Mesothelial cell of epicardium (in vitro differentiated cells): ENCODE data around the gene B3GALT6. TPM values are rescaled to one million over a fixed set of nuclear protein-coding genes. Genes with fewer than 3 reads are reported as not detected.

ENCODE experiments used
- DNase-seq, 2 experiments: peaks; one replicate each; pipeline ENCODE4 v3.0.0; 2021; ENCODE audit warnings: low spot score in 2 of 2; ENCODE audit not compliant: unreplicated experiment in 2 of 2
- H3K27ac Mint-ChIP-seq: 2 replicates; pipeline ENCODE4 v1.8.0; 2021; ENCODE audit warnings: mixed read lengths
- H3K27me3 Mint-ChIP-seq: 2 replicates; pipeline ENCODE4 v1.8.0; 2021; ENCODE audit warnings: low read depth, mixed read lengths
- H3K36me3 Mint-ChIP-seq: 2 replicates; pipeline ENCODE4 v1.8.0; 2021; ENCODE audit warnings: mixed read lengths
- H3K4me1 Mint-ChIP-seq: 2 replicates; pipeline ENCODE4 v1.8.0; 2021; ENCODE audit warnings: mixed read lengths
- H3K4me3 Mint-ChIP-seq: 2 replicates; pipeline ENCODE4 v1.8.0; 2021; ENCODE audit warnings: mild to moderate bottlenecking, moderate library complexity, mixed read lengths
- H3K9me3 Mint-ChIP-seq: 2 replicates; pipeline ENCODE4 v1.8.0; 2021; ENCODE audit warnings: mixed read lengths
- CTCF ChIP-seq: fragments of 200-600 bp; sonication (generic); IDR thresholded peaks from one replicate; pipeline ENCODE4 v1.5.0; 2021; ENCODE audit warnings: antibody characterized with exemption; ENCODE audit not compliant: unreplicated experiment
- total RNA-seq: library from RNA; stranded (reverse); gene quantifications from 3 replicates; pipeline ENCODE4 v1.2.1, GENCODE V29; 2021

B3GALT6 gene
- total RNA-seq, 1 donor from 2014 or later, result 34.1 TPM

GRCh38 chr1:1242461-1243265 is 10.6 kb downstream of the B3GALT6 start:
- H3K9me3 Mint-ChIP-seq, result no peaks in the 10 kb centered on the region
- H3K36me3 Mint-ChIP-seq, result no peaks in the 10 kb centered on the region
- H3K27ac Mint-ChIP-seq, result no peak overlapping the region
- no peak for DNase-seq
- H3K4me1 Mint-ChIP-seq, result peaks cover 2% of the 10 kb centered on the region
- TF ChIP-seq CTCF, result no peak
- H3K27me3 Mint-ChIP-seq, result peaks cover 8% of the 10 kb centered on the region
- no peak overlapping the region for H3K4me3 Mint-ChIP-seq

DNA sequence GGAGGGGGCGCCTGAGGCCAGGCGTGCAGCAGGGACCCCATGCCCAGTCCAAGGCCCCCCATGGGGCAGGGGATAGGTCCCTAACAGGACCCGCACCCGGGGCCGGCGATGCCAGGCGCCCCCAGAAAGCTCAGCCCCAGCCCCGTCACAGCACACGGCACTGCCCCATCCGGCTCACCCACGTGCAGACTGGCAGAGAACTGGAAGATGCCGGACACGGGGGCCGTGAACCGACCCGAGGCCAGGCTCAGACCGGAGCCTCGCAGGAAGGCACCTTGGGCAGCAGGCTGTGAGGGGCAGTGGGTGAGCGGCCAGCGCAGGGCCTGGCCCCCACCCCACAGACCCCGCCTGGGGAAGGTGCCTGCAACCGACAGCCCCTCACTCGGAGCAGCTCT is 11.2 kb downstream of the B3GALT6 start:
- peaks cover 12% of the 10 kb centered on the region for H3K27me3 Mint-ChIP-seq
- H3K9me3 Mint-ChIP-seq, result no peaks in the 10 kb centered on the region
- no peak for TF ChIP-seq CTCF
- H3K4me3 Mint-ChIP-seq, result no peak overlapping the region
- H3K27ac Mint-ChIP-seq, result no peak overlapping the region
- DNase-seq, result no peak
- peaks cover 2% of the 10 kb centered on the region for H3K4me1 Mint-ChIP-seq
- H3K36me3 Mint-ChIP-seq, result no peaks in the 10 kb centered on the region

GRCh38 chr1:1243807-1244191 is 11.8 kb downstream of the B3GALT6 start:
- Mint-ChIP-seq H3K9me3 (no peaks in the 10 kb centered on the region), H3K4me1 (peaks cover 2% of the 10 kb centered on the region), H3K4me3 (no peak overlapping the region), H3K27ac (no peak overlapping the region), H3K36me3 (no peaks in the 10 kb centered on the region), H3K27me3 (peaks cover 12% of the 10 kb centered on the region)
- no peak for DNase-seq
- no peak for TF ChIP-seq CTCF

- Mint-ChIP-seq H3K4me1 (no peaks in the 10 kb centered on the region), H3K9me3 (no peaks in the 10 kb centered on the region), H3K4me3 (no peak overlapping the region), H3K27ac (no peak overlapping the region), H3K36me3 (no peaks in the 10 kb centered on the region), H3K27me3 (peaks cover 12% of the 10 kb centered on the region)
- DNase-seq, result no peak
- TF ChIP-seq CTCF, result no peak
Measured at GRCh38 chr1:1244192-1244811, 12.3 kb downstream of the B3GALT6 start.

DNA sequence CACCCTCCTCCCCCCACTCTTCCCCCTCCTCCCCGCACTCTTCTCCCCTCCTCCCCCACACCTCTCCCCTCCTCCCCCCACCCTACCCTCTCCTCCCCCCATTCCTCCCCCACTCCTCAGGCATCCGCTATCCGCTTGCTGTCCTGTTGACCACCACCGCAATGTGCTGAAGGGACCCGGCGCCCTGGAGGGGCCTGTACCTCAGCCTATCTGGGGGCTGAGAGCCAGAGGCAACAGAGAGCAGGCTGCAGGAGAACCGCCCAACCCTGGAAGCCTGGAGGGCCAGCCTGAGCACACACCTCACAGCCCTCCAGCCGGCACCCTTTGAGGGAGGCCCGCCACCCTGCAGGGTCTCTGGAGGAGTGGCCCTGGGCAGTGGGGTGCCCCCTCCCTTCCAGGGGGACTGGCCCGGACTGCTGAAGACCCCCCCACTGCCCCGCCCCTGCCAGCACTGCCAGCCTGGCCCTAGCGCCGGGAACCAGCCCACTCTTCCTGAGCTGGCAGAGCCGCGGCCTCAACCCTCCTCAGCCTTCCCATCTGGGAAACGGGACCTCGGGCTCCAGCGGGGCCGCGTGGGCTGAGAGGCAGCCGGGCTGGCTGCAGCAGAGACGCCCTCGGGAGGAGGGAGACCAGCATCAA is 13.3 kb downstream of the B3GALT6 start:
- H3K9me3 Mint-ChIP-seq, result no peaks in the 10 kb centered on the region
- peaks cover 12% of the 10 kb centered on the region for H3K27me3 Mint-ChIP-seq
- TF ChIP-seq CTCF, result no peak
- no peak overlapping the region for H3K4me3 Mint-ChIP-seq
- H3K27ac Mint-ChIP-seq, result no peak overlapping the region
- no peaks in the 10 kb centered on the region for H3K4me1 Mint-ChIP-seq
- no peak for DNase-seq
- no peaks in the 10 kb centered on the region for H3K36me3 Mint-ChIP-seq
